GM12801 (cell line): ENCODE measurements around the gene SPRED1.

Experiments used
- CTCF ChIP-seq: IDR thresholded peaks from one replicate; pipeline ENCODE4 v1.5.1; 2011; ENCODE audit warnings: control low read depth; ENCODE audit not compliant: insufficient read length; ENCODE audit errors: extremely low read depth

SPRED1 gene

DNA sequence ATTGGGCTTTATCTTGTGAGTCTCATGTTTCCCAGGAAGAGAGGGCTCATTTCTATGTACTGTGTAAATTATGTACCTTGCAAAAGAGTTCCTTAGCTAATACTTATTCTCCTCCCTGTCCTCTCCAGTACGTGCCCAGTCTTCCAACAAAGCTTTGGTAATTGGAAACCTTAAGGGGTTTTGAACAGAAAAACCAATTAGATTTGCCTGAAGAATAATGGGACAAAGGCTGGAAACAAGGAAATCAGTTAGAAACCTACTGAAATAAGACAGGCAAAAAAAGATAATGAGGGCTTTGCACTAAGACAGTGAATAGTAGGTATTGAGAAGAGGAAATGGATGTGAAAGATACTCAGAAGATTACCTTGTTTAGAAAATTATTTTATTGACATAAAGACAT is 82.5 kb downstream of the SPRED1 start:
- no peak for TF ChIP-seq CTCF

DNA sequence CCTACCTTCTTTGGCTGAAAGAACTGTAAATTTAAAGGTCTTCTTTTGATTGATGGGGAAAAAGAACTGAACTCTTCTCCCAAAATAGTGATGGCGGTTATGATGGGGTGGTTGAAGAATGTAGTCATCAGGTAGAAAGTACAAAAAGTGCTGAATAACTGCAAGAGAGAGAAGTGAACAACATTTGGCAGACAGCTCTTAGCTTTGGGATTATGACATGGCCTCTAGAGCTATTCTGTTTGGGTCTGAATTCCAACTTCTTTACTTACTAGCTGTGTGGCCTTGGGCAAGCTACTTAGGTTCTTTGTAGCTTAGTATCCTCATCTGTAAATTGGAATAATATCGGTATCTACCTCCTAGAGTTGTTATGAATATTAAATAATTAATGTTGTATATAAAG is 91.7 kb downstream of the SPRED1 start:
- no peak for TF ChIP-seq CTCF

GRCh38 chr15:38349251-38349650 is 96.6 kb downstream of the SPRED1 start:
- no peak for TF ChIP-seq CTCF

DNA sequence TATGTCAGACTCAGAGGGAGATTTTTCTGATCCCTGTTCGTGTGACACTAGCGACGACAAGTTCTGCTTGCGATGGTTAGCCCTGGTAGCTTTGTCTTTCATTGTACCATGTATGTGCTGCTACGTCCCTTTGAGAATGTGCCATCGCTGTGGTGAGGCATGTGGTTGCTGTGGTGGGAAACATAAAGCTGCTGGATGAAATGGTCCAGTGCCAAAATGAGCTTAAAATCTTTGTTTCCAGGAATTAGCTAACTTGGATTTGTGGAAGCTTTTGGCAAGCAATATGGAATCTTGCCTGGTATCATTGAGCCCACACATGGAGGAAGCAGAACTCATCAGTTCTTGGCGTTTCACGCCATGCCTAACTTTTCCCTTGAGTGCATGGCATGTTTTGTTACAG is 98.8 kb downstream of the SPRED1 start:
- TF ChIP-seq CTCF = no peak

- peak; percentile 66 for TF ChIP-seq CTCF
Measured at GRCh38 chr15:38354315-38354929, 101.8 kb downstream of the SPRED1 start.

DNA sequence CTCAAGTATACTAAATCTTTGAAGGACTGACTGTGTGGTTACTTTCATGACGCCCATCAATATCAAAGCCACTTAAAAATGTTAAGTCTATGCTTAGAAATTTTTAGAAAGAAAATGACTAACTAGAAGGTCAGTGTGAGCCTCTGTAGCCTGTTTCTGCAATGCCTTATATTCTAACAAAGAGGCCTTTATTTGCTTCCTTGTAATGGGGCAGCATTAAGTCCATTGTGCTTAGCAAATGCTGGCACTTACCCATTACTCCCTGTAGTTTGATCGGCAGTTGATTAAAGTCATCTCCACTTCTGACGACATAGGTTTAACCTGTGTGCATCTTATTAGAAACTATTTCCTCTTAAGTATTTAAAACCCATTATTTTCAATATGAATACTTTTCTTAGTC is 109.7 kb downstream of the SPRED1 start:
- TF ChIP-seq CTCF = no peak

- TF ChIP-seq CTCF = no peak
Measured at GRCh38 chr15:38367476-38367875, 114.8 kb downstream of the SPRED1 start.
